Measurements from ENCODE around the gene FOXD2. TPM values are rescaled to one million over a fixed set of nuclear protein-coding genes. Genes with fewer than 3 reads are reported as not detected.
A peak's percentile ranks its signal among the peaks of the same experiment; 100 is the strongest.

Gene FOXD2
- polyA plus RNA-seq, 1 donor, result 1.6 TPM

DNA sequence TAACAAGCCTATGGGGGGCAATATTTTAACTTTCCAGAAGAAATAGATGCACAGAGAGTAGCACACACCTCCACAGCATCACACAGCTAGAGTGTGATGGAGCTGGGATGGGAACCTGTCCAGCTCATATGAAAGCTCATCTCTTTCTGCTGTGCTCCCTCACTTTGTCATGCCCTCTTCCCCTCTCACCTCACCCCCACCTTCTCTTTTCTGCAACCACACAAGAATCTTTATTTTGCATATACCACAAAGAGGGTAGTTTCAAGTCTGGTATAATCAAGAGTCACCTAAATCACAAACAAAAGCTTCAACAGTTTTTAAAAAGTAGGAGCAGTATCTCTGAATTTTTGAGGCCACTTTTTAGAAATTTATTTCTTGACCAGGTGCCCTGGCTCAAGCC, 22.6 kb downstream of the FOXD2 start:
- H3K4me1 ChIP-seq (ENCODE audit: control insufficient read depth, insufficient read depth, low read length), result no peaks in the 10 kb centered on the region
- H3K9me3 ChIP-seq (ENCODE audit: control insufficient read depth, low read depth, low read length), result no peaks in the 10 kb centered on the region
- DNase-seq, result no peak
- H3K27ac ChIP-seq (ENCODE audit: low read length), result no peak overlapping the region
- no peak overlapping the region for H3K4me3 ChIP-seq (ENCODE audit: low read length)
- H3K36me3 ChIP-seq (ENCODE audit: control insufficient read depth, insufficient read depth, low read length), result no peaks in the 10 kb centered on the region
- H3K27me3 ChIP-seq (ENCODE audit: control insufficient read depth, insufficient read depth, low read length), result peaks cover 39% of the 10 kb centered on the region

DNA sequence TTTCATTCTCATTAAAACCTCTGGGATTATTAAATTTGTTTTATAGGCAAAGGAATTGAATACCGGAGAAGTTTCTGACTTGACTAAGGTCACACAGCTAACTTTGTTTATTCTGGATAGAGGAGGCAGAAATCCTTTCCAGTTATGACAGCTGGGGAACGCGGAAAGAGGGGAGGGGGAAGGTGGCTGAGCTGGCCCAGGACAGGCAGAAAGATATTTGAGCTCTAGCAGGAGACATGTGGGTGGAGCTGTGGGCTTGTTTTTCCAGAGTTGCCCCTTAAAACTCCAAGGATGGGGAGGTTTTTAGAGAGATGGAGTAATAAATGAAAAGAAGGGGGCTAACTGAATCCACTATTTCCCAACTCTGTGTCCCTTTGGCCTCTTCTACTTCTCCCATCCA, 27.8 kb downstream of the FOXD2 start:
- Histone ChIP-seq H3K27me3 (ENCODE audit: control insufficient read depth, insufficient read depth, low read length) (peaks cover 17% of the 10 kb centered on the region), H3K4me1 (ENCODE audit: control insufficient read depth, insufficient read depth, low read length) (no peaks in the 10 kb centered on the region), H3K36me3 (ENCODE audit: control insufficient read depth, insufficient read depth, low read length) (no peaks in the 10 kb centered on the region), H3K4me3 (ENCODE audit: low read length) (no peak overlapping the region), H3K27ac (ENCODE audit: low read length) (no peak overlapping the region), H3K9me3 (ENCODE audit: control insufficient read depth, low read depth, low read length) (no peaks in the 10 kb centered on the region)
- no peak for DNase-seq
- WGBS (ENCODE audit: insufficient coverage, low lambda C conversion rate), result 40% methylated on average over 1 of the region's 3 CpGs

DNA sequence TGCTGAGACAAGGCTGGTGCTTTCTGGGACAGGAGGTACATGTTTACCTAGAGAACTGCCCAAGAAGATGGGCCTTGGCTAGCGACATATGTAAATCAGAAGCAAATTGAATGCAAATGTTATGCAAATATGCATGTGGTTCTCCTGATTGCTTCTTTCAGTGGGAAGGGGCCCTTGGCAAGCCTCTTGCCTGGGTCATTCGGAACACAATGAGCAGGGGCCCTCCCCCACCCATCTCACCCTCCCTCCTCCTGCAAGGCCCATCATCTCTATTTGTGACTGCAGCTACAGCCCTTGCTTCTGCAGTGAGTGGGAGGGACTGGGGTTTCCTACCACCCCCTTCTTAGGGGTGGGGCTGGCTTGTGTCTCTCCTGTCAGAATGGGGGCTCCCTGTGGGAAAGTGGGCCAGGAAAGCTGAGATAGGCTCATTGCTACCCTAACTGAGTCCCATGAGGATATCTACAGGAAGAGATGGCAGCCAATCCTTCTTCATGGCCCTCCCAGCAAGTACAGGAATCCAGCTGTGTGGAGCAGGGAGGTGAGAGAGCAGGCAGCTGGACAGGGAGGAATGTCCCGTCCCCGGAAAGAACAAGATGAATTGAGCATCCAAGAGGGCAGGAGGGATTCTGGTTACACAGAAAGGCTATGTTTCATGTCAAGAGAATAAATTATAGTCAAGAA, 31.0 kb downstream of the FOXD2 start:
- Histone ChIP-seq H3K27ac (ENCODE audit: low read length) (no peak overlapping the region), H3K9me3 (ENCODE audit: control insufficient read depth, low read depth, low read length) (no peaks in the 10 kb centered on the region), H3K4me1 (ENCODE audit: control insufficient read depth, insufficient read depth, low read length) (no peaks in the 10 kb centered on the region), H3K27me3 (ENCODE audit: control insufficient read depth, insufficient read depth, low read length) (peaks cover 2% of the 10 kb centered on the region), H3K36me3 (ENCODE audit: control insufficient read depth, insufficient read depth, low read length) (no peaks in the 10 kb centered on the region), H3K4me3 (ENCODE audit: low read length) (no peak overlapping the region)
- WGBS (ENCODE audit: insufficient coverage, low lambda C conversion rate), result 60% methylated on average over 1 of the region's 4 CpGs
- no peak for DNase-seq

DNA sequence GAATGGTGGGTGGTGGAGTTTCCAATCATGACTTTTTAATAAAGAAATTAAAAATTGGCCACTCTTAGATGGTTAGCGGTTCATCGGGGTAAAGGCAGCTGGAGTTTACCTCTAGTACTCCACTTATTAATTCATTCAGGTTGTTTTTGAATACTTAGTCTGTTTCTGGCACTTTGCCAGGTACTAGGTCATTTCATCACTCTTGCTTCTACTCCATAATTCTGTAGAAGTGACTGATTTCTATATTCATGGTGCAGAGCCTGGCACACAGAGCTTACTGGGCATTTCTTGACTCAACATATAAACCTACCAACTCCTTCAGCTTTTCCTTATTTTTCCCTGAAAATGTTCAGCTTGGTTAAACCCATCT, 31.5 kb downstream of the FOXD2 start:
- Histone ChIP-seq H3K9me3 (ENCODE audit: control insufficient read depth, low read depth, low read length) (no peaks in the 10 kb centered on the region), H3K4me3 (ENCODE audit: low read length) (no peak overlapping the region), H3K4me1 (ENCODE audit: control insufficient read depth, insufficient read depth, low read length) (no peaks in the 10 kb centered on the region), H3K36me3 (ENCODE audit: control insufficient read depth, insufficient read depth, low read length) (no peaks in the 10 kb centered on the region), H3K27me3 (ENCODE audit: control insufficient read depth, insufficient read depth, low read length) (peaks cover 2% of the 10 kb centered on the region), H3K27ac (ENCODE audit: low read length) (no peak overlapping the region)
- no peak for DNase-seq
- no CpG with 5 or more reads among the region's 2 CpGs for WGBS (ENCODE audit: insufficient coverage, low lambda C conversion rate)

DNA sequence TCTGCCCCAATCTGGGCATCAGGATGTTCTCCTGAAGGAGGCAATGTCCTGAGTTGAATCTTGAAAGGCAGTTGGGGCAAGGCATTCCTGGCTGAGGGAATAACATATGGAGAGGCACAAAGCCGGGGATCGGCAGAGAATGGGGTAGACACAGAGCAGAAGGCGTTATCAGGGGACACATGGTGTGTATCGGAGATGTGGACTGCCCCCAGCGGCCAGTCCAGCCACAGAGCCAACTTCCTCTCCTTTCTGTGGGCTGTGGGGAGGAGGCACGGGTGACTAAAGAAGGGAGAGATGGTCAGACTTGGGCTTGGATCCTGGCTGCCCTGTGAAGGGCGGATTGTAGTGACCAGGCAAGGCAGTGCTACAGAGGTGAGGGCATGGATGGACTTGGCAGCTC, 32.1 kb downstream of the FOXD2 start:
- no peak overlapping the region for H3K4me3 ChIP-seq (ENCODE audit: low read length)
- H3K9me3 ChIP-seq (ENCODE audit: control insufficient read depth, low read depth, low read length), result no peaks in the 10 kb centered on the region
- no peaks in the 10 kb centered on the region for H3K4me1 ChIP-seq (ENCODE audit: control insufficient read depth, insufficient read depth, low read length)
- WGBS (ENCODE audit: insufficient coverage, low lambda C conversion rate), result no CpG with 5 or more reads among the region's 7 CpGs
- DNase-seq, result no peak
- H3K27me3 ChIP-seq (ENCODE audit: control insufficient read depth, insufficient read depth, low read length), result peaks cover 2% of the 10 kb centered on the region
- H3K36me3 ChIP-seq (ENCODE audit: control insufficient read depth, insufficient read depth, low read length), result no peaks in the 10 kb centered on the region
- no peak overlapping the region for H3K27ac ChIP-seq (ENCODE audit: low read length)

DNA sequence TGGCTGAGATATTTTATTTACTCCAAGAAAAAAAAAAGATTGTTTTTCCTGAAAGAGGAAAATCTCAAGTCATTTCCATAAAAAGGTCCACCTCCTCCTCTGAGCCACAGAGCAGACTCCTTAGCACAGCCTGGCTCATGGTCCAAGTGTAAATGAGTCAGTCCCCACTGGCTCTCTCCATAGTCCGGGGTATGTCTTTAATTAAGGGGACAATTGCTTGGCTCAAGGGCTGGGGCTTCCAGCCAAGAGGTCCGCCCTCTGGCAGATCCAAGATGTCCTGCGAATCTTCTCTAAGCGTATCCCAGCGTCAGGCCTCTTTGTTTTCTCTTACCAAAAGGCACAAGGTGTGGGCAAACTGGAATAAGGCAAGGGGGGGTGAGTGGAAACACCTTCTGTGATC, 33.3 kb downstream of the FOXD2 start:
- Histone ChIP-seq H3K4me1 (ENCODE audit: control insufficient read depth, insufficient read depth, low read length) (no peaks in the 10 kb centered on the region), H3K9me3 (ENCODE audit: control insufficient read depth, low read depth, low read length) (no peaks in the 10 kb centered on the region), H3K27me3 (ENCODE audit: control insufficient read depth, insufficient read depth, low read length) (no peaks in the 10 kb centered on the region), H3K27ac (ENCODE audit: low read length) (no peak overlapping the region), H3K36me3 (ENCODE audit: control insufficient read depth, insufficient read depth, low read length) (no peaks in the 10 kb centered on the region), H3K4me3 (ENCODE audit: low read length) (no peak overlapping the region)
- WGBS (ENCODE audit: insufficient coverage, low lambda C conversion rate), result no CpG with 5 or more reads among the region's 5 CpGs
- no peak for DNase-seq

DNA sequence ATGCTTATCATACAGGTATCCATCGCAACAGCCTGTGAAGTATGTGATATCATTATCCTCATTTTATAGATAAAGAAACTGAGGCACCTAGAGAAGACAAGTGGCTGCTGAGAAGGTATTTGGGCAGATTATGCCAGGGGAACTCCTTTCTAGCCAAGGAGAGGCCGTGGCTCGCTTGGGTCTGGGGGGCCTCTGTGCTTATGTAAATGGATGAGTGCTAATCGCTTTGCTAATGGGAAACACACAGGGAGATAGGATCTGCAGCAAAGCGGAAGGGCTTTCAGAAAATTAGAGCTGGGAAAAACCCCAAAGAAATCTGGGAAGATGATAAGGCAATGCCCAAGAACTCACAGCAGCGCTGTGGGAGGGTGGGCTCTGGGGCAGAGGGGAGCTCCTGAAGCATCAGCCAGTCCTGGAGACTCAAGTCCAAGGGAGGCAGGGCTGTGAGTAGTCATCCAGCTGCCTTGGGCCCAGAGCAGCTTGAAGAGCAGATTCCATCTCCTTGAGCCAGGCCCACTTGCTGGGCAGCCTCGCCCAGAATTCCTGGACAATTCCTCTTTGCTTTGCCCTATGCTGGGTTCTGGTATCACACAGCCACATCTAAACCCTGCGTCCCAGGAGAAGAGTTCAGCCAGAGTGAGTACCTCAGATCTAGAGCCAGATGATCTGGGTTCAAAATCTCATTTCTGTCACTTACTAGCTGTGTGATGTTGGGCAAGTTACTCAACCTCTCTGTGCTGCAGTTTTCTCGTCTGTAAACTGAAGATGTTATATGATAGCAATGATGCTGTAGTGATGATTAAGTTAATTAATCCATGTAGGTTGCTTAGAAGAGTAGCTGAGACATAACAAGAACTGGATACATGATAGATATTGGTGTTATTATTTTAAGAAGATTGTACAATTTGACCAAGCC, 36.7 kb downstream of the FOXD2 start:
- peaks cover 16% of the 10 kb centered on the region for H3K4me1 ChIP-seq (ENCODE audit: control insufficient read depth, insufficient read depth, low read length)
- 55% methylated on average over 2 of the region's 9 CpGs for WGBS (ENCODE audit: insufficient coverage, low lambda C conversion rate)
- H3K9me3 ChIP-seq (ENCODE audit: control insufficient read depth, low read depth, low read length), result no peaks in the 10 kb centered on the region
- no peaks in the 10 kb centered on the region for H3K27me3 ChIP-seq (ENCODE audit: control insufficient read depth, insufficient read depth, low read length)
- H3K4me3 ChIP-seq (ENCODE audit: low read length), result no peak overlapping the region
- H3K36me3 ChIP-seq (ENCODE audit: control insufficient read depth, insufficient read depth, low read length), result no peaks in the 10 kb centered on the region
- H3K27ac ChIP-seq (ENCODE audit: low read length), result no peak overlapping the region
- DNase-seq, result no peak

DNA sequence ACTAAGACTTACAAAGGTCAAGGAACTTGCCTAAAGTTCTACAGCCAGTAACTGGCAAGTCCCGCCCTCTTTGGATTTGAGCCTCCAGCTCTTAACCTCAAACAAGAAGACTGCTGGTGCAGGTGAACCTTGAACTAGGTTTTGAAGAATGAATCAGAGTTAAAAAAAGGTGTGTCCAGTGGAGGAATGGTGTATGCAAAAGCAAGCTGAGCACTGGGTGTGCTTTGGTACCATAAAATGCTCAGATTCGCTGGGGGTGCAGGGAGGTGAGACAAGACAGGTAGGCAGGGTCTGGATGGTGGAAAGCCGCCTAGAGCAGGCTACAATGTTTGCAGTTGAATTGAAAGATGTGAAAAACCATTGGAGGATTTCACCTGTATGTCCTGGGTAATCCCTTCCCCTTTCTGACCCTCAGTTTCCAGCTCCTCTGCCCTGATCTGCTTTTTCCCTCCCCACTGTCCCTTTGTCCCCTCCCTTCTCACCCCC, 39.8 kb downstream of the FOXD2 start:
- H3K27ac ChIP-seq (ENCODE audit: low read length), result peak overlapping the region; percentile 37
- H3K27me3 ChIP-seq (ENCODE audit: control insufficient read depth, insufficient read depth, low read length), result no peaks in the 10 kb centered on the region
- WGBS (ENCODE audit: insufficient coverage, low lambda C conversion rate), result no CpG with 5 or more reads among the region's 3 CpGs
- no peak overlapping the region for H3K4me3 ChIP-seq (ENCODE audit: low read length)
- DNase-seq, result peak; percentile 71 to 86
- H3K9me3 ChIP-seq (ENCODE audit: control insufficient read depth, low read depth, low read length), result no peaks in the 10 kb centered on the region
- peaks cover 16% of the 10 kb centered on the region for H3K4me1 ChIP-seq (ENCODE audit: control insufficient read depth, insufficient read depth, low read length)
- H3K36me3 ChIP-seq (ENCODE audit: control insufficient read depth, insufficient read depth, low read length), result no peaks in the 10 kb centered on the region

DNA sequence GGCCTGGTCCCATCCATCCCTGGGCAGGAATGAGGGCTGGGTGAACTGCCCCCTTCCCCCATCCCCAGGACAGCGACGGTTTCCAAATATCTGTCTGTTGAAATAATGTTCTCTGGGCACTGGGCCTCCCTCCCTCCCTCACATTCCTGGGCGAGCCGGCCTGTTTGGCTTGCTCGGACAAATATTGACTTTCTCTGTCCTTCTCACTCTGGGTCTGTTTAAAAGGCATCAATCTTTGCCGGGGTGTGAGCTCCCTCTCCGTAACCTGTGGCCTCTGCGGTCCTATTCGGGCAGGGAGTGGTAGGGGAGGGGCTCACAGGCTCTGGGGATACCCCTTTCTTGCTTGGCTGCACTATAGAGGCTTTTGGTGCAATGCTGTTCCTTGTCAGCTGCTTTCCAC, 40.2 kb downstream of the FOXD2 start:
- H3K9me3 ChIP-seq (ENCODE audit: control insufficient read depth, low read depth, low read length), result no peaks in the 10 kb centered on the region
- H3K27ac ChIP-seq (ENCODE audit: low read length), result peak overlapping the region; percentile 37
- DNase-seq, result no peak
- peaks cover 16% of the 10 kb centered on the region for H3K4me1 ChIP-seq (ENCODE audit: control insufficient read depth, insufficient read depth, low read length)
- no peaks in the 10 kb centered on the region for H3K27me3 ChIP-seq (ENCODE audit: control insufficient read depth, insufficient read depth, low read length)
- H3K4me3 ChIP-seq (ENCODE audit: low read length), result no peak overlapping the region
- H3K36me3 ChIP-seq (ENCODE audit: control insufficient read depth, insufficient read depth, low read length), result no peaks in the 10 kb centered on the region
- no CpG with 5 or more reads among the region's 9 CpGs for WGBS (ENCODE audit: insufficient coverage, low lambda C conversion rate)

DNA sequence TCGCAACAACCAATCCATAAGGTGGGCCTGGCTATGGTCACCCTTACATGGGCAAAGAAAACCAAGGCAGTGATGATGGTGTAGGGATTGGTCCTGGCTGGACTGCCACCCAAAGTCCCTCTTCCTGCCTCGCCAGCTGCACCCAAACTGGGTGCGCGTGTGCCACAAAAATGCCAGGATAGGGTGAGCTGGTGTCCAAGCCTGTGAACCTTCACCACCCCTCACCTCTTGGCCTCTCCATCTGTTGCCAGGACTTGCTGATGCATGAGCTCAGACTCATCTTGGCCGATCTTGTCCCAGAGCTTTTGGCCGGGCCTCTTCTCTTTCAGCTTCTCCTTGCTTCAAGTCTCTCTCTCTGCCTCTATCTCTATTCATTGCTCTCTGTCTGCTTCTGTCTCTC, 41.8 kb downstream of the FOXD2 start:
- H3K27ac ChIP-seq (ENCODE audit: low read length), result no peak overlapping the region
- no peak overlapping the region for H3K4me3 ChIP-seq (ENCODE audit: low read length)
- H3K4me1 ChIP-seq (ENCODE audit: control insufficient read depth, insufficient read depth, low read length), result peaks cover 16% of the 10 kb centered on the region
- no CpG with 5 or more reads among the region's 6 CpGs for WGBS (ENCODE audit: insufficient coverage, low lambda C conversion rate)
- H3K27me3 ChIP-seq (ENCODE audit: control insufficient read depth, insufficient read depth, low read length), result no peaks in the 10 kb centered on the region
- no peaks in the 10 kb centered on the region for H3K9me3 ChIP-seq (ENCODE audit: control insufficient read depth, low read depth, low read length)
- DNase-seq, result no peak
- no peaks in the 10 kb centered on the region for H3K36me3 ChIP-seq (ENCODE audit: control insufficient read depth, insufficient read depth, low read length)

Data from large intestine (tissue), 3 donors.